Smooth muscle cell (in vitro differentiated cells): ENCODE data around the gene PPFIA3. TPM values are rescaled to one million over a fixed set of nuclear protein-coding genes. Genes with fewer than 3 reads are reported as not detected.
"Not testable (repeated sequence)": the region's sequence is repeated elsewhere in the genome, so short reads cannot be mapped to it uniquely, and the experiment has no call there.

Source experiments
- DNase-seq: peaks from one replicate; lab custom pipeline; 2025; ENCODE audit not compliant: unreplicated experiment; lab: John Stamatoyannopoulos, UW
- H2AFZ ChIP-seq: fragments of 200-600 bp; sonication (generic); 2 replicates; pipeline ENCODE4 v1.6.0; 2016; ENCODE audit warnings: antibody characterized with exemption, low read depth, mild to moderate bottlenecking
- H3F3A ChIP-seq: fragments of 200-600 bp; sonication (generic); 2 replicates; pipeline ENCODE4 v1.6.0; 2017; ENCODE audit warnings: antibody characterized with exemption, low read depth
- H3K27ac ChIP-seq: fragments of 200-600 bp; sonication (generic); 2 replicates; pipeline ENCODE4 v1.5.1; 2016; ENCODE audit warnings: low read depth, mild to moderate bottlenecking
- H3K27me3 ChIP-seq: fragments of 200-600 bp; sonication (generic); 2 replicates; pipeline ENCODE4 v1.6.1; 2016; ENCODE audit warnings: low read depth, mild to moderate bottlenecking
- H3K36me3 ChIP-seq: fragments of 200-600 bp; sonication (generic); 2 replicates; pipeline ENCODE4 v1.5.1; 2016; ENCODE audit warnings: low read depth
- H3K4me1 ChIP-seq: fragments of 200-600 bp; sonication (generic); 2 replicates; pipeline ENCODE4 v1.5.1; 2016; ENCODE audit warnings: low read depth
- H3K4me2 ChIP-seq: fragments of 200-600 bp; sonication (generic); 2 replicates; pipeline ENCODE4 v1.6.0; 2016; ENCODE audit warnings: mild to moderate bottlenecking
- H3K4me3 ChIP-seq: fragments of 200-600 bp; sonication (generic); 2 replicates; pipeline ENCODE4 v1.5.1; 2016; ENCODE audit warnings: mild to moderate bottlenecking
- H3K79me2 ChIP-seq: fragments of 200-600 bp; sonication (generic); 2 replicates; pipeline ENCODE4 v1.6.0; 2016; ENCODE audit warnings: low read depth, mild to moderate bottlenecking
- H3K9ac ChIP-seq: fragments of 200-600 bp; sonication (generic); 2 replicates; pipeline ENCODE4 v1.6.0; 2016; ENCODE audit warnings: low read depth
- H3K9me3 ChIP-seq: fragments of 200-600 bp; sonication (generic); replicated peaks from 2 replicates; pipeline ENCODE4 v1.5.1; 2016; ENCODE audit warnings: low read depth
- H4K20me1 ChIP-seq: fragments of 200-600 bp; sonication (generic); 2 replicates; pipeline ENCODE4 v1.6.0; 2016; ENCODE audit warnings: low read depth
- CTCF ChIP-seq: fragments of 200-600 bp; sonication (generic); IDR thresholded peaks from 2 replicates; pipeline ENCODE4 v1.5.1; 2017; ENCODE audit warnings: borderline replicate concordance, mild to moderate bottlenecking, antibody characterized with exemption; ENCODE audit not compliant: insufficient read depth, poor library complexity, severe bottlenecking
- WGBS: methylation state at CpG from one replicate; pipeline ENCODE4 v1.1.7; 2016; ENCODE audit warnings: low lambda C conversion rate; 5-methylcytosine and 5-hydroxymethylcytosine counted together
- polyA plus RNA-seq: library from polyadenylated mRNA; unstranded; fragments of >200 nt; fragmentation: Nextera tagmentation; extraction: Ambion mirVana; gene quantifications from 2 replicates; pipeline ENCODE4 v1.2.1, GENCODE V29; 2016
- total RNA-seq: library from RNA; depleted of rRNA; stranded (reverse); fragments of >200 nt; gene quantifications from 2 replicates; pipeline ENCODE4 v1.2.3, GENCODE V29; 2014

The PPFIA3 gene
- total and polyA plus RNA-seq, 2 experiments from 2014 or later = 3.2 to 20.3 TPM

GRCh38 chr19:49073514-49074378 is 45.6 kb upstream of the PPFIA3 start:
- 80% methylated on average over 22 of the region's 23 CpGs for WGBS
- H3K27ac ChIP-seq = no peak overlapping the region
- no peaks in the 10 kb centered on the region for H4K20me1 ChIP-seq
- no peaks in the 10 kb centered on the region for H3K9me3 ChIP-seq
- H3K79me2 ChIP-seq = no peaks in the 10 kb centered on the region
- H2AFZ ChIP-seq = no peak overlapping the region
- no peaks in the 10 kb centered on the region for H3K4me1 ChIP-seq
- no peaks in the 10 kb centered on the region for H3F3A ChIP-seq
- no peak for DNase-seq
- no peaks in the 10 kb centered on the region for H3K36me3 ChIP-seq
- H3K4me3 ChIP-seq = no peak overlapping the region
- H3K9ac ChIP-seq = no peak overlapping the region
- H3K4me2 ChIP-seq = no peak overlapping the region
- peak; percentile 13 for TF ChIP-seq CTCF
- H3K27me3 ChIP-seq = peaks cover 29% of the 10 kb centered on the region

GRCh38 chr19:49074869-49075268 is 44.5 kb upstream of the PPFIA3 start:
- peak; percentile 54 for TF ChIP-seq CTCF
- not testable (repeated sequence) for H4K20me1 ChIP-seq, H3K4me2 ChIP-seq, DNase-seq, H3K36me3 ChIP-seq, H2AFZ ChIP-seq, H3K4me3 ChIP-seq, H3K9me3 ChIP-seq, H3K79me2 ChIP-seq, H3K9ac ChIP-seq, H3K4me1 ChIP-seq, H3F3A ChIP-seq, H3K27ac ChIP-seq
- H3K27me3 ChIP-seq = peaks cover 29% of the 10 kb centered on the region
- 23% methylated on average over 9 of the region's 9 CpGs for whole genome bisulfite sequencing

DNA sequence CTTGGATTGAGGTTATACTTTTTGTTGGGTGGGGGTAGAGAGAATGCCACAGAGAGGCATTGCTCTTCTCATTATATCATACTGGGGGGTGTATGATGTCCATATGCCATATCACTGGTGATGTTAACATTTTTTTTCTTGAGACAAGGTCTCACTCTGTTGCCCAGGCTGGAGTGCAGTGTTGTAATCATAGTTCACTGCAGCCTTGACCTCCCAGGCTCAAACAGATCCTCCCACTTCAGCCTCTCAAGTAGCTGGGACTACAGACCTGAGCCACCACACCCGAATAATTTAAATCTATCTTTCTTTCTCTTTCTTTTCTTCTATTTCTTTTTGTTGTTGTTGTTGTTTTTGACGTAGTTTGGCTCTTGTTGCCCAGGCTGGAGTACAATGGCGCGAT is 39.0 kb upstream of the PPFIA3 start:
- no peak for TF ChIP-seq CTCF

GRCh38 chr19:49081273-49081672 is 38.1 kb upstream of the PPFIA3 start:
- H3K79me2 ChIP-seq = peaks cover 10% of the 10 kb centered on the region
- H3K4me2 ChIP-seq = no peak overlapping the region
- no peak overlapping the region for H2AFZ ChIP-seq
- no peak overlapping the region for H3K4me3 ChIP-seq
- H4K20me1 ChIP-seq = peaks cover 7% of the 10 kb centered on the region
- H3K4me1 ChIP-seq = peaks cover 6% of the 10 kb centered on the region
- 94% methylated on average over 1 of the region's 1 CpG for WGBS
- DNase-seq = no peak
- H3K36me3 ChIP-seq = no peaks in the 10 kb centered on the region
- H3K9ac ChIP-seq = no peak overlapping the region
- H3K27ac ChIP-seq = no peak overlapping the region
- TF ChIP-seq CTCF = no peak
- no peaks in the 10 kb centered on the region for H3F3A ChIP-seq
- no peaks in the 10 kb centered on the region for H3K9me3 ChIP-seq
- H3K27me3 ChIP-seq = no peaks in the 10 kb centered on the region

More for the DNA sequence above, 39.0 kb upstream of the PPFIA3 start:
- Histone ChIP-seq H3K4me1 (peaks cover 4% of the 10 kb centered on the region), H3K79me2 (peaks cover 1% of the 10 kb centered on the region), H3K9me3 (no peaks in the 10 kb centered on the region), H2AFZ (no peak overlapping the region), H3K4me2 (no peak overlapping the region), H3K36me3 (no peaks in the 10 kb centered on the region), H3K4me3 (no peak overlapping the region), H3K27ac (no peak overlapping the region), H3F3A (no peaks in the 10 kb centered on the region), H3K9ac (no peak overlapping the region), H4K20me1 (no peaks in the 10 kb centered on the region), H3K27me3 (no peaks in the 10 kb centered on the region)
- no peak for DNase-seq
- WGBS = 85% methylated on average over 4 of the region's 4 CpGs
